Measurements from ENCODE around the gene NMU. TPM values are rescaled to one million over a fixed set of nuclear protein-coding genes. Genes with fewer than 3 reads are reported as not detected.

NMU gene
- total and polyA plus RNA-seq, 12 donors, result not detected

- no peak overlapping the region for H3K27ac ChIP-seq
- TF ChIP-seq CTCF (IDR thresholded peaks at IDR 0.05), result no peak
- no peaks in the 10 kb centered on the region for H3K36me3 ChIP-seq
- WGBS, 2 donors, result 78 to 86% methylated on average over 3 of the region's 3 CpGs
- H3K27me3 ChIP-seq, result no peaks in the 10 kb centered on the region
- ATAC-seq, result no peak
- no peaks in the 10 kb centered on the region for H3K4me1 ChIP-seq
- no peak for DNase-seq
- H3K4me3 ChIP-seq, result no peak overlapping the region
- intact Hi-C loops (cut with DNase I), result no loop called here
- H3K9me3 ChIP-seq, result peaks cover 0 to 3% (median 0%) of the 10 kb centered on the region in 11 donors
Measured at GRCh38 chr4:55681430-55681829, 45.3 kb upstream of the NMU start.

GRCh38 chr4:55675196-55675793 lies 39.2 kb upstream of the NMU start:
- no peak for ATAC-seq
- H3K9me3 ChIP-seq, result peaks cover 0 to 8% (median 0%) of the 10 kb centered on the region in 11 donors
- no peaks in the 10 kb centered on the region for H3K4me1 ChIP-seq
- DNase-seq, result no peak
- no peak for TF ChIP-seq CTCF (IDR thresholded peaks at IDR 0.05)
- H3K36me3 ChIP-seq, result no peaks in the 10 kb centered on the region
- H3K27ac ChIP-seq, result no peak overlapping the region
- WGBS, 2 donors, result 28 to 32% methylated on average over 4 of the region's 4 CpGs
- no peak overlapping the region for H3K4me3 ChIP-seq
- intact Hi-C loops (cut with DNase I), result no loop called here
- H3K27me3 ChIP-seq, result peaks cover 0 to 13% (median 2%) of the 10 kb centered on the region in 7 donors

GRCh38 chr4:55673424-55673823 lies 37.3 kb upstream of the NMU start:
- DNase-seq (no peak), ATAC-seq (no peak)
- intact Hi-C loops (cut with DNase I), result no loop called here
- no peaks in the 10 kb centered on the region for H3K36me3 ChIP-seq
- H3K4me3 ChIP-seq, result no peak overlapping the region
- 83 to 90% methylated on average over 1 of the region's 1 CpG for WGBS, 2 donors
- peaks cover 0 to 13% (median 3%) of the 10 kb centered on the region in 7 donors for H3K27me3 ChIP-seq
- no peak overlapping the region for H3K27ac ChIP-seq
- no peaks in the 10 kb centered on the region for H3K4me1 ChIP-seq
- H3K9me3 ChIP-seq, result peaks cover 0 to 8% (median 0%) of the 10 kb centered on the region in 11 donors
- no peak for TF ChIP-seq CTCF (IDR thresholded peaks at IDR 0.05)

GRCh38 chr4:55671667-55672066 lies 35.6 kb upstream of the NMU start:
- no peak for ATAC-seq
- peaks cover 0 to 8% (median 0%) of the 10 kb centered on the region in 11 donors for H3K9me3 ChIP-seq
- H3K36me3 ChIP-seq, result no peaks in the 10 kb centered on the region
- DNase-seq, result no peak
- no peaks in the 10 kb centered on the region for H3K4me1 ChIP-seq
- TF ChIP-seq CTCF (IDR thresholded peaks at IDR 0.05), result no peak
- H3K4me3 ChIP-seq, result no peak overlapping the region
- peaks cover 0 to 13% (median 3%) of the 10 kb centered on the region in 7 donors for H3K27me3 ChIP-seq
- intact Hi-C loops (cut with DNase I), result no loop called here
- no peak overlapping the region for H3K27ac ChIP-seq
